Activated B cell treated with CpG ODN at 0.5 μM for 24 hours (primary cell): Measurements from ENCODE around the gene CDK5R2. TPM values are rescaled to one million over a fixed set of nuclear protein-coding genes. Genes with fewer than 3 reads are reported as not detected.
"Not testable (repeated sequence)": the region's sequence is repeated elsewhere in the genome, so short reads cannot be mapped to it uniquely, and the experiment has no call there.

ENCODE experiments used
- ATAC-seq: fragments of 200-7000 bp; cut with Tn5 transposase; one replicate; pipeline ENCODE4 v1.10.0; 2021; ENCODE audit warnings: low read depth, mild to moderate bottlenecking, moderate library complexity
- CTCF ChIA-PET: fragments of 350-600 bp; sonication (Branson Sonifier 250); formaldehyde crosslinking; loops from one replicate; lab custom pipeline; 2021; ENCODE audit warnings: antibody characterized with exemption; lab: Charles Lee
- POLR2A ChIA-PET: fragments of 350-600 bp; sonication (Branson Sonifier 250); formaldehyde crosslinking; loops from one replicate; lab custom pipeline; 2021; ENCODE audit warnings: antibody characterized with exemption; lab: Charles Lee
- DNase-seq: peaks from one replicate; pipeline ENCODE4 v3.0.0; 2022
- H3K27ac Mint-ChIP-seq: one replicate; pipeline ENCODE4 v1.8.0; 2020; ENCODE audit warnings: mixed read lengths
- H3K27me3 Mint-ChIP-seq: one replicate; pipeline ENCODE4 v1.8.0; 2021; ENCODE audit warnings: mixed read lengths
- H3K36me3 Mint-ChIP-seq: one replicate; pipeline ENCODE4 v1.8.0; 2021; ENCODE audit warnings: low read depth, mixed read lengths
- H3K4me1 Mint-ChIP-seq: one replicate; pipeline ENCODE4 v1.8.0; 2021; ENCODE audit warnings: mixed read lengths
- H3K4me3 Mint-ChIP-seq: one replicate; pipeline ENCODE4 v1.8.0; 2020; ENCODE audit warnings: mild to moderate bottlenecking, mixed read lengths
- H3K9me3 Mint-ChIP-seq: one replicate; pipeline ENCODE4 v1.8.0; 2020; ENCODE audit warnings: mixed read lengths
- CTCF ChIP-seq: fragments of 200-600 bp; IDR thresholded peaks from one replicate; pipeline ENCODE4 v1.8.0; 2022; ENCODE audit warnings: antibody characterized with exemption, mild to moderate bottlenecking
- intact Hi-C: fragments of 100-400 bp; cut with micrococcal nuclease; formaldehyde crosslinking; loops from one replicate; pipeline ENCODE4 v1.15.1; 2024
- total RNA-seq: library from RNA; stranded (reverse); gene quantifications from 2 replicates; pipeline ENCODE4 v1.2.3, GENCODE V29; 2022

CDK5R2 gene
- total RNA-seq, 1 donor from 2014 or later, result not detected

GRCh38 chr2:218927422-218927821 is 32.0 kb upstream of the CDK5R2 start:
- no peak overlapping the region for H3K27ac Mint-ChIP-seq
- no peaks in the 10 kb centered on the region for H3K36me3 Mint-ChIP-seq
- POLR2A ChIA-PET, result no interaction called here

GRCh38 chr2:218927876-218928275 is 31.6 kb upstream of the CDK5R2 start:
- Mint-ChIP-seq H3K27ac (no peak overlapping the region), H3K4me3 (no peak overlapping the region), H3K9me3 (peaks cover 8% of the 10 kb centered on the region), H3K27me3 (peaks cover 17% of the 10 kb centered on the region), H3K36me3 (no peaks in the 10 kb centered on the region), H3K4me1 (no peaks in the 10 kb centered on the region)
- CTCF ChIA-PET, result no interaction called here
- intact Hi-C loops, result no loop called here
- no peak for TF ChIP-seq CTCF
- DNase-seq (no peak), ATAC-seq (no peak)
- POLR2A ChIA-PET, result interaction anchor here (0.6 kb wide), 1 partner anchor 30 kb away, joined by 3 read pairs; no protein-coding TSS in a partner anchor

More at GRCh38 chr2:218927422-218927821, 32.0 kb upstream of the CDK5R2 start:
- CTCF ChIA-PET, result no interaction called here
- DNase-seq, result no peak
- TF ChIP-seq CTCF, result no peak
- H3K4me3 Mint-ChIP-seq, result no peak overlapping the region
- intact Hi-C loops, result no loop called here
- ATAC-seq, result no peak
- H3K27me3 Mint-ChIP-seq, result peaks cover 17% of the 10 kb centered on the region
- H3K4me1 Mint-ChIP-seq, result peaks cover under 1% of the 10 kb centered on the region
- H3K9me3 Mint-ChIP-seq, result peaks cover 8% of the 10 kb centered on the region

- H3K9me3 Mint-ChIP-seq, ATAC-seq, H3K4me3 Mint-ChIP-seq, POLR2A ChIA-PET, intact Hi-C loops, H3K27ac Mint-ChIP-seq, CTCF ChIA-PET, H3K36me3 Mint-ChIP-seq, H3K4me1 Mint-ChIP-seq, DNase-seq: not testable (repeated sequence)
- H3K27me3 Mint-ChIP-seq, result peaks cover 22% of the 10 kb centered on the region
These were observed 29.0 kb upstream of the CDK5R2 start for GRCh38 chr2:218930488-218930887.

- DNase-seq, H3K4me3 Mint-ChIP-seq, H3K9me3 Mint-ChIP-seq, H3K27ac Mint-ChIP-seq, H3K36me3 Mint-ChIP-seq, intact Hi-C loops, ATAC-seq, POLR2A ChIA-PET, H3K4me1 Mint-ChIP-seq, CTCF ChIA-PET: not testable (repeated sequence)
- H3K27me3 Mint-ChIP-seq, result peaks cover 24% of the 10 kb centered on the region
These were observed 27.7 kb upstream of the CDK5R2 start for GRCh38 chr2:218931751-218932150.

- Mint-ChIP-seq H3K4me3 (no peak overlapping the region), H3K9me3 (peaks cover 6% of the 10 kb centered on the region), H3K27me3 (peaks cover 44% of the 10 kb centered on the region), H3K36me3 (no peaks in the 10 kb centered on the region), H3K4me1 (no peaks in the 10 kb centered on the region), H3K27ac (no peak overlapping the region)
- DNase-seq (no peak), ATAC-seq (no peak)
- intact Hi-C loops, result no loop called here
- ChIA-PET CTCF (no interaction called here), POLR2A (no interaction called here)
- TF ChIP-seq CTCF, result no peak
These were observed 14.6 kb upstream of the CDK5R2 start for GRCh38 chr2:218944759-218945404.

- intact Hi-C loops, result no loop called here
- POLR2A ChIA-PET, result no interaction called here
- CTCF ChIA-PET, result no interaction called here
- ATAC-seq (no peak), DNase-seq (no peak)
- H3K9me3 Mint-ChIP-seq, result peaks cover under 1% of the 10 kb centered on the region
- no peak overlapping the region for H3K27ac Mint-ChIP-seq
- no peak overlapping the region for H3K4me3 Mint-ChIP-seq
- TF ChIP-seq CTCF, result no peak
- H3K4me1 Mint-ChIP-seq, result no peaks in the 10 kb centered on the region
- H3K27me3 Mint-ChIP-seq, result peaks cover 43% of the 10 kb centered on the region
- H3K36me3 Mint-ChIP-seq, result no peaks in the 10 kb centered on the region
These were observed 12.8 kb upstream of the CDK5R2 start for GRCh38 chr2:218946621-218947020.
